GM19438 (cell line): ENCODE measurements around the gene XRCC3.
A peak's percentile ranks its signal among the peaks of the same experiment; 100 is the strongest.

ENCODE experiments used
- ATAC-seq: cut with Tn5 transposase; IDR thresholded peaks from one replicate; pipeline ENCODE4 v1.9.1; 2021; ENCODE audit warnings: low read depth; ENCODE audit not compliant: unreplicated experiment

XRCC3 gene

GRCh38 chr14:103715052-103716000 is at the start of gene XRCC3, which contains the start of gene ZFYVE21:
XRCC3 (minus strand) TSS chr14:103715451; CDS start chr14:103711087, 4,364 bp downstream.
ZFYVE21 (plus strand) TSS chr14:103715810; CDS start chr14:103715842, 32 bp downstream.
- ATAC-seq: peak; percentile 94

DNA sequence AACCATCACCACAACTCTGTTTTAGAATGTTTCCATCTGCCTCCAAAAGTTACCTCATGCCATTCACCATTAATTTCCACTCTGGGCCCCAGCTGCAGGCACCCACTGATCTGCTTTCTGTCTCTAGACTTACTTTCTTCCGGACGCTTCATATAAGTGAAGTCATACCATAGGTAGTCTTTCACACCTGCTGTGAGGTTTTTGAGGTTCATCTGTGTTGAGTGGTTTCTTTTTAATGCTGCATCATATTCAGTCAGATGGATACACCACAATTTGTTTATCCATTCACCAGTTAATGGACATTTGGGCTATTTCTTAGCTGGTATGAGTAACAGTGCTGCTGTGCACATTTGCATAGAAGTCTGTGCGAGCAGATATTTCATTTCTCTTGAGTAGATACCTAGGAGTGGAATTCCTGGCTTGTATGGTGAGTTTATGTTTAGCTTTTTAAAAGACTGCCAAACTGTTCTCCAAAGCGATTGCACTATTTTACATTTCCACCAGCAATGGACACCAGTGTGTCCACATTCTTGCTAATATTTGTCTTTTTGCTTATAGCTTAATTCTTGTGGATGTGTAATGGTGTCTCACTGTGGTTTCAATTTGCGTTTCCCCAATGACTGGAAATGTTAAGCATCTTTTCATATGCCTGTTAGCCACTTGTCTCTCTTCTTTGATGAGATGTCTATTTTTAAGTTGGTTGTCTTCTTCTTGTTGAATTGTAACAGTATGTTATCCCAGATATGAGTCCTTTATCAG is 48.7 kb upstream of the XRCC3 start:
- ATAC-seq: peak; percentile 65

DNA sequence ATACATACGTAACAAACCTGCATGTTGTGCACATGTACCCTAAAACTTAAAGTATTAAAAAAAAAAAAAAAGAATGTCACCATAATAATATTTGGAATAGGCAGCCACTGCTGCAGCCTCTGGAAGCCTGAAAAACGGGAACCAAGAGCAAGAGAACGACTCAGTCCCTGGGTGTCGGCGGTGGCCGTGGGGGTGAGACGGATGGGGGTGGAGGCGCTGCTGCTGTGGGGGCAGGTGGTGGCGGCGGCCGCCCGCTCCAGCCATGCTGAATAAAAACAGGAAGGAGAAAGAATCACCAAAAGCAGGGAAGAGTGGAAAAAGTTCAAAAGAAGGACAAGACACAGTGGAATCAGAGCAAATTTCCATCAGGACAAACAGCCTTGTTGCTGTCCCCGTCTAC is 47.3 kb upstream of the XRCC3 start:
- ATAC-seq: no peak

DNA sequence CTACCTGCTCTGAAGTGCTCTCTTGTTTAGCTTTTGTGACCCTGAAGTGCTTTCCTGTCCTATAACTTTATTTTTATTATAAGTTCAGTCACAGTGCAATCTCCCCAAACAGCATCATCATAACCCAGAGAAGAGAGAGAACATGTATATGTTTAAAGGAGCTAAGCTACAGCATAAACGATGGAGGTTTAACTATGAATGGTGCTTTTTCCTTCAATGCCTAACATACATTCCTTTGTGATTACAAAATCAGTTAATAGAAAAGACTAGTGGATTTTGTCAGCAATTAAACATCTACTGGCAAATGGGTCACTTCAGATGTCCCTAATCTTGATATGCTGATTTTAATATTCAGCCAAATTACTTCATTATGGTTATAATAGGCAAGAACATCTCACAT is 46.8 kb upstream of the XRCC3 start:
- ATAC-seq: no peak

DNA sequence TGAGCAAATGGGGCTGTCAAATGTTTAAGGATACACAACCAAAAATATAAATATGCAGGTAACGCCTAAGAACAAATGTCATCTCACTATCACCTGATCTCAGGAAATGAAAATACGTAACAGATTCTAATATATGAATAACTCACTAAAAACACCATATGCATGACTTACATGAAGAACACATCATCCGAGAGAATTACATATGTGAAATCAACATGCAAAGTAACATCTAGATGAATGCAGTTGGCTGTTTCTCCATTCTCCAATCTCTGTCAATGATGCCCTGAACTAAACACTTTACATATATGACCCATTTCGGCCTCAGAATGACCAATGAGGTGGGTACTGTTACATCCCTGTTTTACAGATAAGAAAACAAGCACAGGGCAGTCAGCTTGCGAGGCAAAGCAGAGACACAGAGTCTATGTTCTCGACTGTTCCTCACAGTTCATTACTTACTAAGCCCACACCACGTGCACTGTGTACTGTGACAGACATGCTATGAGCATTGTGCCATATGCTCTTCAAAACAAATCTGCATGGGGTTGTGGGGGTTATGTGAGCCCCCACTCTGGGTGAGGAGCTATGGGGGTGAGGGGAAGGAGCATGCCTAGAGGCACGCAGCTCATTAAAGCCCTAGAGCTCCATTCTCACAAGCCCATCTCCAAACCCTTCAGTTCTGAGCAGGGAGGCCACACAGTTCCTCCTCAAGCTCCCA is 43.0 kb upstream of the XRCC3 start:
- ATAC-seq: no peak

- ATAC-seq: no peak
These were observed 39.8 kb upstream of the XRCC3 start for GRCh38 chr14:103755060-103755459.

DNA sequence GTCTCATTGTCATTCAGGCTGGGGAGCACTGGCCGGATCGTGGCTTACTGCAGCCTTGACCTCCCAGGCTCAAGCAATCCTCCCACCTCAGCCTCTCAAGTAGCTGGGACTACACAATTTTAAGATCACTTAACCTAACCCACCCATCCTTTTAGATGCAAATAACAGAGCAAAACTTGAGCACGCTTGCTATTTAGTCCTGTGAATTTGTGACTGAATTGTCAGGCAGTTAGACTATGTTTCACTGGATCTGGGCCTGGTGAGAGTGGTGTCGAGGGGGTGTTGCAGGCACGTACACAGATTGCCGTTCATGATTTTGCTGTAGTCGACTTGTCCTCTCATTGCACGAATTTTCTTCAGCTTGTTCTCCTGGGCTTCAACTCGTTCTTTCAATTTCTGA is 38.5 kb upstream of the XRCC3 start:
- ATAC-seq: no peak

DNA sequence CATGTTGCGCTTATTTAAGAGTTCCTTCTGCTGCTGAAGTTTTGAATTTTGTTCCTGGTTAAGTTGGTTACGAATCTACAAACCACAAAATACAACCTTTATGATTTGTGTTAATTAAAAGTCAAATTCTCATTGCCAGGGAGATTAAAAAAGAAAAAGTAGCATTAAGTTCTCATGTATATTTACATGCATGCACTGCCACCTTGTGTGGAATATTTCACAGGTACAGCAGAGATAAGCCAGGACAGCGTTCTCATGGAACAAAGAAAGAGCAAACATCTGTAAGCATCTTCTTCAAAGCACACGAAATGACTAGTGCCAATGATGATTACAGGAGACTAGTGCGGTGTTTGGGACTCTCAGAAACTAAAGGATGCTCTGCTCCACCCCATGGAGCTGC is 34.6 kb upstream of the XRCC3 start:
- no peak for ATAC-seq

DNA sequence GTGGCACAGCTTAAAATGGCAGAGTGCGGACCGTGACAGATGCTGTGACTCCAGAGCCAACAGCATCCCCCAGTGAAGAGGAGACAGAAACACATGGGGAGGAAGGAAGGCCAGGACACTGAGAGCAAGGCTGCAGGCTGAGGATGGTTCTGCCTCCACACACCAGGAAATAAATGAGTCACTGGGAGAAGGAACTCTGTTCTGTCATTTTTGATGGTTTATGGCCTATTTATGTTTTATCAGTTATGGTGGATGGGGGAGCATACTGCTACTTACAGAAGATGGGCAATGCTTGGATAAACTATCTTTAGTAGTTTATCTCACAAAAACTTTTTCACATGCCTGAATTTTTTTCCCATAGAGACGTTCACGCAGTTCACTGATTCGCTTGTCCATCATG is 34.2 kb upstream of the XRCC3 start:
- ATAC-seq: no peak

GRCh38 chr14:103748534-103748857 is 33.2 kb upstream of the XRCC3 start:
- no peak for ATAC-seq

DNA sequence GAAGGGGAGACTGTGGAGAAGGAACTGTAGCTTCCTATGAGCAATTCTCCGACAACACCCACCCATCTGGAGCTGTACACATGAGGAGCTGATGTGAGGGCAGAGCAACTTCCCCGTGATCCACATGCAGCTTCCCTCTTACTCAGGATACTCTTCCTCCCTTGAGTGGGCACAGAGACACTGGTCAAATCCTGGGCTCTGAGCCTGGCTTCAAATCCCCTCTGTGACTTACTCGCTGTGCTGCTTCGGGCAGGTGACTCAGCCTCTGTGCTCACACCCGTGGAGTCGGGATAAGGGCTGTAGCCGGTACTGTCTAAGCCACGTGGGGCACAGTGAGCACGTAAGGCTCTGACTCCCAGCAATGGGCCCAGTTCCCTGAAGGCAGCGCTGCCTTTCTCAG is 31.4 kb upstream of the XRCC3 start:
- ATAC-seq: no peak

DNA sequence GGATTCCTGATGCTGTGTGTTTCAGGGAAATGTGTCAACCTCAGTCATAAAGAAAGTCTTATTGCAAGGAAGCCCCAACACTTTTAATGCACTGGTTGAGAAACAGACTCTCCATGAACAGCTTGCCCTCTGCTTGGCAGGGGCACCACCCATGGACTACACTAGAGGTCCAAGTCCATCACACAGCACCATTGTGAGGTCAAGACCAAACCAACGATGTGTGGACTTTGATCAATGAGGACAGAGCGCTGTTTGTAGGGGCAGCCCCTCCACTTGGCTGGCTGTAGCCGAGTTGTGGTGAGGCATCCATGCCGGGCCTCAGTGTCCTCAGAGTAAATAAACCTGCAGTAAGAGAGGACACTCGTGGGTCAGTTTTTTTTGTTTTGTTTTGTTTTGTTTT is 30.2 kb upstream of the XRCC3 start:
- ATAC-seq: no peak

GRCh38 chr14:103744621-103745395 is 29.6 kb upstream of the XRCC3 start:
- ATAC-seq: no peak

- ATAC-seq: no peak
These were observed 28.4 kb upstream of the XRCC3 start for GRCh38 chr14:103743691-103744090.

DNA sequence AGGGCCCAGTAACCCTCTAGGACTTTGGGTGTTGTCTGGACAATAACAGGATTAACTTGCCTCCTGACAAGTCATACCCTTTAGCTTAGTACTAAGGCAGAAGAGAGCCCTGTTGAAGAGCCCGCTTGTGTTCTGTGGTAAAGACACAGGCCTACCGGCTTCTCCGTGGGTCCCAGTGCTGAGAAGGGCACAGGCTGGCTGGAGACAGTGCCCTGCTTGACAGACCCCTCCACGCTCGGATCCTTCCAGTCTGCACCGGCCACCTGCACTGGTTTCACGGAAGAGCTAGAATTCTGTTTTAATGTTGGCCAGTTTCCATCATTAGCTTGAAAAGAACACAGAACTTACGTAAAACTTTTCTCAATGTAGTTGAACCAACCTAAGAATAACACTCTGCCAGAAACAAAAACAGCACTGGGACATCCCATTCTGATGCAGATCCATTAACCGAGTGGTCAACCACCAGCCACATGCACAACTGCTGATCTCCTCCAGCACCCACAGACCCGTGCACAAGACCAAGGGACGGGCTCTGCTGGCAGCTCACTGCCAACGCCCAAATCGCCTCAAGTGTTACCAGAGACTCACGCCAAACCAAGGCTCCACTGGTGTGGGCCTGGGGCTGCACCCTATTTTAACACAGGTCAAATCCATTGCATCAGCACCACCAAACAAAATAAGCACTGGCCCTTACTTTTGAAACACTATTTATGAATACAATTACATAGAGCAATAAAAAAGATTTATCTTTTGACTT is 27.4 kb upstream of the XRCC3 start:
- no peak for ATAC-seq

GRCh38 chr14:103741876-103742275 is 26.6 kb upstream of the XRCC3 start:
- no peak for ATAC-seq

GRCh38 chr14:103740991-103741689 is 25.9 kb upstream of the XRCC3 start:
- ATAC-seq: no peak

- no peak for ATAC-seq
These were observed 24.7 kb upstream of the XRCC3 start for GRCh38 chr14:103739793-103740501.

DNA sequence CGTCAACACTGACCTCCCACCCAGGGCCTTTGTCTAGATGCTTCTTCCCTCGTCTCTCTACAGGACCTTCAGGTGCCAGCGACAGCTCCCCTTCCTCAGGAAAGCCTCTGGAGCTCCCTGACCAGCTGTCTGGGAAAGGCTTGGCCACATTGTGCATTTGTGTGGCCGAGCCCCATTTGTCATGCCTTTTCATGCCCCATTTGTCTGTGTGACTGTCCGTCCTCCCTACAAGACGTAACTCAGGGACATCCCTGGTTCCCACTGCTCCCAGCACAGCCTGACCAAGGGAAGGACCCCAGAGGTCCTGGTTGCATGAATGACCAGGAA is 24.2 kb upstream of the XRCC3 start:
- ATAC-seq: no peak
